ENCODE results near the gene NT5M. TPM values are rescaled to one million over a fixed set of nuclear protein-coding genes. Genes with fewer than 3 reads are reported as not detected.
"Not testable (repeated sequence)": the region's sequence is repeated elsewhere in the genome, so short reads cannot be mapped to it uniquely, and the experiment has no call there.

Gene NT5M
- total RNA-seq, 2 donors from 2014 or later, result 0.92 TPM; not detected in 1

GRCh38 chr17:17382971-17383370, 79.8 kb downstream of the NT5M start:
- no peak for DNase-seq (ENCODE audit: low spot score)
- Histone ChIP-seq H3K27me3 (replicated peaks; ENCODE audit: insufficient read depth) (no peaks in the 10 kb centered on the region), H3K36me3 (no peaks in the 10 kb centered on the region), H3K4me3 (no peak overlapping the region), H3K9me3 (no peaks in the 10 kb centered on the region), H3K4me1 (ENCODE audit: control insufficient read depth in 1 of 2, low read depth in 2 of 2) (no peaks in the 10 kb centered on the region), H3K27ac (no peak overlapping the region)
- TF ChIP-seq CTCF (IDR thresholded peaks at IDR 0.05), result no peak
- ATAC-seq (ENCODE audit: insufficient number of reproducible peaks, low FRiP score, low read depth), result no peak

- H3K9me3 ChIP-seq; H3K36me3 ChIP-seq; H3K27ac ChIP-seq; H3K4me3 ChIP-seq; ATAC-seq (ENCODE audit: insufficient number of reproducible peaks, low FRiP score, low read depth); H3K27me3 ChIP-seq (replicated peaks; ENCODE audit: insufficient read depth); DNase-seq (ENCODE audit: low spot score); H3K4me1 ChIP-seq (ENCODE audit: control insufficient read depth in 1 of 2, low read depth in 2 of 2): not testable (repeated sequence)
Observed at GRCh38 chr17:17383431-17384290, 80.5 kb downstream of the NT5M start.

DNA sequence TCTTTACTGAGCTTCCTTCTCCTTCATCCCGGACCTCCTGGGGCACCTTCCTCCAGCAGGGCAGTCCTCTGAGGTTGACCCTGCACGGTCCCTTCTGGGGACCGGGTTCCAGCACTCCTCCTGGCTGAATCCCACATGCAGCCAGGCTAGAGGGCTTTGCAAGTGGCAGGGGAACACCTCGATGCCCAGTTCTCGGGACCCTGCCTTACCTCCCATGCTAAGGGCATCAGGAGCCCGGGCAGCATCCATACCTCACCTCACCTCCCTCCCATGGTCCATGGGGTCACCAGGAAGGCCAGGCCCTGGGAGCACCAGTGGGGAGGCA, 81.1 kb downstream of the NT5M start:
- Histone ChIP-seq H3K9me3 (no peaks in the 10 kb centered on the region), H3K4me1 (ENCODE audit: control insufficient read depth in 1 of 2, low read depth in 2 of 2) (no peaks in the 10 kb centered on the region), H3K27ac (no peak overlapping the region), H3K36me3 (no peaks in the 10 kb centered on the region), H3K27me3 (replicated peaks; ENCODE audit: insufficient read depth) (no peaks in the 10 kb centered on the region), H3K4me3 (no peak overlapping the region)
- TF ChIP-seq CTCF (IDR thresholded peaks at IDR 0.05), result no peak
- ATAC-seq (ENCODE audit: insufficient number of reproducible peaks, low FRiP score, low read depth) (no peak), DNase-seq (ENCODE audit: low spot score) (no peak)

DNA sequence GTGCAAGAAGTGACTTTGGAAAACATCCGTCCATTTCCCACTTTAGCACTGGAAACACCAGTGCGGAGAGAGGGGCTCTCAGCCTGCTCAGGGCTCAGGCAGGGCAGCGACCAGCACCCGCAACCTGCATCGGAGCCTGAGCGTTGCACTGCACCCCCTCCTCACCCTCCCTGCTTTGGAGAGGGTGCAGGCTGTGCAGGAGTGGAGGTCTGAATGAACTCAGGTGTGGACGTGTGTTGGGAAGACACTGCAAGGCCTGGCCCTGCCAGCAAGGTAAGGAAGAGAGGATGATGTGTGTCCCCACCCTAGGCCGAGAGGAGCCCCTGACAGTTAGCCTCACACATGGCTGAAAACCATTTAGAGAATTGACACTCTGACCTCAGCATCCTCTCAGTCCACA, 81.8 kb downstream of the NT5M start:
- Histone ChIP-seq H3K4me1 (ENCODE audit: control insufficient read depth in 1 of 2, low read depth in 2 of 2) (no peaks in the 10 kb centered on the region), H3K27me3 (replicated peaks; ENCODE audit: insufficient read depth) (no peaks in the 10 kb centered on the region), H3K9me3 (no peaks in the 10 kb centered on the region), H3K4me3 (no peak overlapping the region), H3K27ac (no peak overlapping the region), H3K36me3 (no peaks in the 10 kb centered on the region)
- DNase-seq (ENCODE audit: low spot score), result no peak
- TF ChIP-seq CTCF (IDR thresholded peaks at IDR 0.05), result no peak
- no peak for ATAC-seq (ENCODE audit: insufficient number of reproducible peaks, low FRiP score, low read depth)

GRCh38 chr17:17385491-17385890, 82.3 kb downstream of the NT5M start:
- Histone ChIP-seq H3K36me3 (no peaks in the 10 kb centered on the region), H3K4me3 (no peak overlapping the region), H3K9me3 (no peaks in the 10 kb centered on the region), H3K4me1 (ENCODE audit: control insufficient read depth in 1 of 2, low read depth in 2 of 2) (no peaks in the 10 kb centered on the region), H3K27me3 (replicated peaks; ENCODE audit: insufficient read depth) (no peaks in the 10 kb centered on the region), H3K27ac (no peak overlapping the region)
- no peak for TF ChIP-seq CTCF (IDR thresholded peaks at IDR 0.05)
- DNase-seq (ENCODE audit: low spot score) (no peak), ATAC-seq (ENCODE audit: insufficient number of reproducible peaks, low FRiP score, low read depth) (no peak)

Measured in thoracic aorta (tissue), 2 donors.